Measurements from ENCODE around the gene CHFR. TPM values are rescaled to one million over a fixed set of nuclear protein-coding genes. Genes with fewer than 3 reads are reported as not detected.
"Not testable (repeated sequence)": the region's sequence is repeated elsewhere in the genome, so short reads cannot be mapped to it uniquely, and the experiment has no call there.

The CHFR gene
- total RNA-seq, 1 donor, result 24.3 TPM

GRCh38 chr12:132861558-132861957 is 25.8 kb downstream of the CHFR start:
- no peak for DNase-seq (ENCODE audit: low read depth)
- H3K4me3 ChIP-seq (ENCODE audit: low read depth, low read length), result no peak overlapping the region
- TF ChIP-seq CTCF (IDR thresholded peaks at IDR 0.05; ENCODE audit: insufficient read depth, low read length), result no peak

- TF ChIP-seq CTCF (IDR thresholded peaks at IDR 0.05; ENCODE audit: insufficient read depth, low read length), result no peak
- no peak for DNase-seq (ENCODE audit: low read depth)
Observed at GRCh38 chr12:132858718-132859266, 28.6 kb downstream of the CHFR start.

GRCh38 chr12:132857019-132857418 is 30.4 kb downstream of the CHFR start:
- H3K4me3 ChIP-seq (ENCODE audit: low read depth, low read length); DNase-seq (ENCODE audit: low read depth): not testable (repeated sequence)

More at GRCh38 chr12:132858718-132859266, 28.6 kb downstream of the CHFR start:
- no peak overlapping the region for H3K4me3 ChIP-seq (ENCODE audit: low read depth, low read length)

GRCh38 chr12:132856581-132856980 is 30.8 kb downstream of the CHFR start:
- no peak for TF ChIP-seq CTCF (IDR thresholded peaks at IDR 0.05; ENCODE audit: insufficient read depth, low read length)
- DNase-seq (ENCODE audit: low read depth), result no peak
- H3K4me3 ChIP-seq (ENCODE audit: low read depth, low read length), result no peak overlapping the region

- not testable (repeated sequence) for H3K4me3 ChIP-seq (ENCODE audit: low read depth, low read length); DNase-seq (ENCODE audit: low read depth)
Observed at GRCh38 chr12:132855211-132855610, 32.2 kb downstream of the CHFR start.

GRCh38 chr12:132853285-132854092 is 33.9 kb downstream of the CHFR start:
- TF ChIP-seq CTCF (IDR thresholded peaks at IDR 0.05; ENCODE audit: insufficient read depth, low read length), result no peak
- no peak for DNase-seq (ENCODE audit: low read depth)
- H3K4me3 ChIP-seq (ENCODE audit: low read depth, low read length), result no peak overlapping the region

GRCh38 chr12:132852496-132852895 is 34.9 kb downstream of the CHFR start:
- H3K4me3 ChIP-seq (ENCODE audit: low read depth, low read length), result no peak overlapping the region
- TF ChIP-seq CTCF (IDR thresholded peaks at IDR 0.05; ENCODE audit: insufficient read depth, low read length), result no peak
- DNase-seq (ENCODE audit: low read depth), result no peak

GRCh38 chr12:132851465-132851864 is 35.9 kb downstream of the CHFR start:
- no peak for TF ChIP-seq CTCF (IDR thresholded peaks at IDR 0.05; ENCODE audit: insufficient read depth, low read length)
- DNase-seq (ENCODE audit: low read depth), result no peak
- H3K4me3 ChIP-seq (ENCODE audit: low read depth, low read length), result no peak overlapping the region
